Measurements from ENCODE around the gene MBD3L5. TPM values are rescaled to one million over a fixed set of nuclear protein-coding genes. Genes with fewer than 3 reads are reported as not detected.
A peak's percentile ranks its signal among the peaks of the same experiment; 100 is the strongest.
"Not testable (repeated sequence)": the region's sequence is repeated elsewhere in the genome, so short reads cannot be mapped to it uniquely, and the experiment has no call there.

The MBD3L5 gene
- total and polyA plus RNA-seq, 2 experiments from 2014 or later = not detected

- Histone ChIP-seq H2AFZ (no peak overlapping the region), H3K4me1 (ENCODE audit: insufficient read depth) (no peaks in the 10 kb centered on the region), H3K9me2 (replicated peaks; ENCODE audit: insufficient read depth) (no peaks in the 10 kb centered on the region), H3K4me2 (no peak overlapping the region), H3K27ac (no peak overlapping the region), H3K79me2 (no peaks in the 10 kb centered on the region), H3K9me3 (ENCODE audit: low read depth) (no peaks in the 10 kb centered on the region), H4K20me1 (ENCODE audit: insufficient read depth, poor library complexity, severe bottlenecking) (no peaks in the 10 kb centered on the region), H3K36me3 (replicated peaks; ENCODE audit: insufficient read depth, low read depth) (no peaks in the 10 kb centered on the region), H3K4me3 (no peak overlapping the region), H3K27me3 (no peaks in the 10 kb centered on the region)
- 96% methylated on average over 9 of the region's 9 CpGs for WGBS (ENCODE audit: low lambda C conversion rate, missing lambda C conversion rate)
- no peak for DNase-seq (ENCODE audit: low spot score)
- TF ChIP-seq EZH2 (IDR thresholded peaks at IDR 0.05; ENCODE audit: borderline replicate concordance) (no peak), CTCF (IDR thresholded peaks at IDR 0.05; ENCODE audit: poor library complexity) (no peak), EZH2phosphoT487 (IDR thresholded peaks at IDR 0.05; ENCODE audit: low read depth, severe bottlenecking, unreplicated experiment) (no peak)
These were observed 33.5 kb downstream of the MBD3L5 start for GRCh38 chr19:7063764-7064418.

- not testable (repeated sequence) for H3K27ac ChIP-seq; H3K27me3 ChIP-seq; H3K9me3 ChIP-seq (ENCODE audit: low read depth); H3K4me1 ChIP-seq (ENCODE audit: insufficient read depth); H3K4me2 ChIP-seq; H4K20me1 ChIP-seq (ENCODE audit: insufficient read depth, poor library complexity, severe bottlenecking); H3K36me3 ChIP-seq (replicated peaks; ENCODE audit: insufficient read depth, low read depth); H3K4me3 ChIP-seq; H2AFZ ChIP-seq; H3K9me2 ChIP-seq (replicated peaks; ENCODE audit: insufficient read depth)
- peak; percentile 22 for DNase-seq (ENCODE audit: low spot score)
- H3K79me2 ChIP-seq = peaks cover 14% of the 10 kb centered on the region
- 61% methylated on average over 13 of the region's 13 CpGs for WGBS (ENCODE audit: low lambda C conversion rate, missing lambda C conversion rate)
These were observed 36.7 kb downstream of the MBD3L5 start for GRCh38 chr19:7067122-7067521.

- H4K20me1 ChIP-seq (ENCODE audit: insufficient read depth, poor library complexity, severe bottlenecking) = no peaks in the 10 kb centered on the region
- H3K27ac ChIP-seq = no peak overlapping the region
- H3K27me3 ChIP-seq = no peaks in the 10 kb centered on the region
- H3K36me3 ChIP-seq (replicated peaks; ENCODE audit: insufficient read depth, low read depth) = peaks cover 7% of the 10 kb centered on the region
- no peak overlapping the region for H3K4me2 ChIP-seq
- H3K9me3 ChIP-seq (ENCODE audit: low read depth) = peaks cover 7% of the 10 kb centered on the region
- no peak overlapping the region for H2AFZ ChIP-seq
- H3K79me2 ChIP-seq = peaks cover 14% of the 10 kb centered on the region
- H3K4me3 ChIP-seq = no peak overlapping the region
- 89% methylated on average over 2 of the region's 2 CpGs for WGBS (ENCODE audit: low lambda C conversion rate, missing lambda C conversion rate)
- H3K9me2 ChIP-seq (replicated peaks; ENCODE audit: insufficient read depth) = peaks cover 4% of the 10 kb centered on the region
- no peak for DNase-seq (ENCODE audit: low spot score)
- no peak for TF ChIP-seq EZH2phosphoT487 (IDR thresholded peaks at IDR 0.05; ENCODE audit: low read depth, severe bottlenecking, unreplicated experiment)
- TF ChIP-seq EZH2 (IDR thresholded peaks at IDR 0.05; ENCODE audit: borderline replicate concordance) = no peak
- no peak for TF ChIP-seq CTCF (IDR thresholded peaks at IDR 0.05; ENCODE audit: poor library complexity)
- H3K4me1 ChIP-seq (ENCODE audit: insufficient read depth) = peaks cover 5% of the 10 kb centered on the region
These were observed 37.3 kb downstream of the MBD3L5 start for GRCh38 chr19:7067716-7068115.

GRCh38 chr19:7068599-7068998, 38.2 kb downstream of the MBD3L5 start:
- peak overlapping the region; percentile 66 for H3K4me2 ChIP-seq
- peaks cover 4% of the 10 kb centered on the region for H3K9me2 ChIP-seq (replicated peaks; ENCODE audit: insufficient read depth)
- H3K27ac ChIP-seq = no peak overlapping the region
- H3K36me3 ChIP-seq (replicated peaks; ENCODE audit: insufficient read depth, low read depth) = peaks cover 8% of the 10 kb centered on the region
- WGBS (ENCODE audit: low lambda C conversion rate, missing lambda C conversion rate) = 87% methylated on average over 6 of the region's 6 CpGs
- no peak overlapping the region for H3K4me3 ChIP-seq
- H3K79me2 ChIP-seq = peaks cover 14% of the 10 kb centered on the region
- no peaks in the 10 kb centered on the region for H4K20me1 ChIP-seq (ENCODE audit: insufficient read depth, poor library complexity, severe bottlenecking)
- no peak for DNase-seq (ENCODE audit: low spot score)
- no peaks in the 10 kb centered on the region for H3K27me3 ChIP-seq
- TF ChIP-seq CTCF (IDR thresholded peaks at IDR 0.05; ENCODE audit: poor library complexity) (no peak), EZH2 (IDR thresholded peaks at IDR 0.05; ENCODE audit: borderline replicate concordance) (no peak), EZH2phosphoT487 (IDR thresholded peaks at IDR 0.05; ENCODE audit: low read depth, severe bottlenecking, unreplicated experiment) (no peak)
- peak overlapping the region; percentile 18 for H2AFZ ChIP-seq
- H3K9me3 ChIP-seq (ENCODE audit: low read depth) = peaks cover 7% of the 10 kb centered on the region
- peaks cover 5% of the 10 kb centered on the region for H3K4me1 ChIP-seq (ENCODE audit: insufficient read depth)
